HL-60 (cell line): ENCODE measurements around the gene CPD.
"Not testable (repeated sequence)": the region's sequence is repeated elsewhere in the genome, so short reads cannot be mapped to it uniquely, and the experiment has no call there.

ENCODE experiments used
- DNase-seq, 2 experiments: peaks; one replicate each; pipeline ENCODE4 v3.0.0-alpha.2; 2010 to 2020; ENCODE audit warnings: low read depth in 1 of 2, low spot score in 1 of 2
- H3K27ac ChIP-seq: fragments of 250-450 bp; sonication (Bioruptor Pico); replicated peaks from 2 replicates; pipeline ENCODE4 v1.5.1; 2020; ENCODE audit warnings: mild to moderate bottlenecking, moderate library complexity
- H3K27me3 ChIP-seq: fragments of 250-450 bp; sonication (Bioruptor Pico); 2 replicates; pipeline ENCODE4 v1.5.1; 2021; ENCODE audit warnings: mild to moderate bottlenecking, moderate library complexity; ENCODE audit not compliant: insufficient read depth, poor library complexity, severe bottlenecking
- H3K4me3 ChIP-seq: replicated peaks from 2 replicates; pipeline ENCODE4 v1.5.1; 2011; ENCODE audit warnings: mild to moderate bottlenecking, control low read depth, low read length; ENCODE audit not compliant: insufficient read depth
- GABPA ChIP-seq: IDR thresholded peaks from 2 replicates; pipeline ENCODE4 v1.6.1; 2012; ENCODE audit warnings: low read depth
- POLR2AphosphoS5 ChIP-seq: IDR thresholded peaks from 2 replicates; pipeline ENCODE4 v1.6.1; 2012; ENCODE audit warnings: low read depth
- SPI1 ChIP-seq: IDR thresholded peaks from 2 replicates; pipeline ENCODE4 v1.6.1; 2012; ENCODE audit warnings: low read depth, mild to moderate bottlenecking, borderline replicate concordance
- TF ChIP-seq, protein P1 (sequence below): IDR thresholded peaks from one replicate; pipeline ENCODE4 v1.5.1; 2011; ENCODE audit warnings: low read length, control low read depth, inconsistent platforms; ENCODE audit not compliant: insufficient read depth
- TF ChIP-seq, protein P2 (sequence below): IDR thresholded peaks from 2 replicates; pipeline ENCODE4 v1.6.1; 2012; ENCODE audit warnings: low read depth; ENCODE audit not compliant: insufficient replicate concordance

Gene CPD

DNA sequence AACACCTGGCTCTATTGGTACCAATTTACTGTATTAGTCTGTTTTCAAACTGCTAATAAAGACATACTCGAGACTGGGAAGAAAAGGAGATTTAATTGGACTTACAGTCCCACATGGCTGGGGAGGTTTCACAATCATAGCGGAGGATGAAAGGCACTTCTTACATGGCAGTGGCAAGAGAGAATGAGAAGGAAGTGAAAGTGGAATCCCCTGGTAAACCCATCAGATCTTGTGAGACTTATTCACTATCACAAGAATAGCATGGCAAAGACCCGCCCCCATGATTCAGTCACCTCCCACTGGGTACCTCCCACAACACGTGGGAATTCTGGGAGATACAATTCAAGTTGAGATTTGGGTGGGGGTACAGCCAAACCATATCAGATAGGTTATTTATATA lies 75.9 kb downstream of the CPD start:
- no peak overlapping the region for H3K27ac ChIP-seq
- DNase-seq: peak; percentile 7 to 61
- no peaks in the 10 kb centered on the region for H3K27me3 ChIP-seq
- H3K4me3 ChIP-seq: no peak overlapping the region
- TF ChIP-seq, protein P1, sequence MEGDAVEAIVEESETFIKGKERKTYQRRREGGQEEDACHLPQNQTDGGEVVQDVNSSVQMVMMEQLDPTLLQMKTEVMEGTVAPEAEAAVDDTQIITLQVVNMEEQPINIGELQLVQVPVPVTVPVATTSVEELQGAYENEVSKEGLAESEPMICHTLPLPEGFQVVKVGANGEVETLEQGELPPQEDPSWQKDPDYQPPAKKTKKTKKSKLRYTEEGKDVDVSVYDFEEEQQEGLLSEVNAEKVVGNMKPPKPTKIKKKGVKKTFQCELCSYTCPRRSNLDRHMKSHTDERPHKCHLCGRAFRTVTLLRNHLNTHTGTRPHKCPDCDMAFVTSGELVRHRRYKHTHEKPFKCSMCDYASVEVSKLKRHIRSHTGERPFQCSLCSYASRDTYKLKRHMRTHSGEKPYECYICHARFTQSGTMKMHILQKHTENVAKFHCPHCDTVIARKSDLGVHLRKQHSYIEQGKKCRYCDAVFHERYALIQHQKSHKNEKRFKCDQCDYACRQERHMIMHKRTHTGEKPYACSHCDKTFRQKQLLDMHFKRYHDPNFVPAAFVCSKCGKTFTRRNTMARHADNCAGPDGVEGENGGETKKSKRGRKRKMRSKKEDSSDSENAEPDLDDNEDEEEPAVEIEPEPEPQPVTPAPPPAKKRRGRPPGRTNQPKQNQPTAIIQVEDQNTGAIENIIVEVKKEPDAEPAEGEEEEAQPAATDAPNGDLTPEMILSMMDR: no peak
- TF ChIP-seq, protein P2, sequence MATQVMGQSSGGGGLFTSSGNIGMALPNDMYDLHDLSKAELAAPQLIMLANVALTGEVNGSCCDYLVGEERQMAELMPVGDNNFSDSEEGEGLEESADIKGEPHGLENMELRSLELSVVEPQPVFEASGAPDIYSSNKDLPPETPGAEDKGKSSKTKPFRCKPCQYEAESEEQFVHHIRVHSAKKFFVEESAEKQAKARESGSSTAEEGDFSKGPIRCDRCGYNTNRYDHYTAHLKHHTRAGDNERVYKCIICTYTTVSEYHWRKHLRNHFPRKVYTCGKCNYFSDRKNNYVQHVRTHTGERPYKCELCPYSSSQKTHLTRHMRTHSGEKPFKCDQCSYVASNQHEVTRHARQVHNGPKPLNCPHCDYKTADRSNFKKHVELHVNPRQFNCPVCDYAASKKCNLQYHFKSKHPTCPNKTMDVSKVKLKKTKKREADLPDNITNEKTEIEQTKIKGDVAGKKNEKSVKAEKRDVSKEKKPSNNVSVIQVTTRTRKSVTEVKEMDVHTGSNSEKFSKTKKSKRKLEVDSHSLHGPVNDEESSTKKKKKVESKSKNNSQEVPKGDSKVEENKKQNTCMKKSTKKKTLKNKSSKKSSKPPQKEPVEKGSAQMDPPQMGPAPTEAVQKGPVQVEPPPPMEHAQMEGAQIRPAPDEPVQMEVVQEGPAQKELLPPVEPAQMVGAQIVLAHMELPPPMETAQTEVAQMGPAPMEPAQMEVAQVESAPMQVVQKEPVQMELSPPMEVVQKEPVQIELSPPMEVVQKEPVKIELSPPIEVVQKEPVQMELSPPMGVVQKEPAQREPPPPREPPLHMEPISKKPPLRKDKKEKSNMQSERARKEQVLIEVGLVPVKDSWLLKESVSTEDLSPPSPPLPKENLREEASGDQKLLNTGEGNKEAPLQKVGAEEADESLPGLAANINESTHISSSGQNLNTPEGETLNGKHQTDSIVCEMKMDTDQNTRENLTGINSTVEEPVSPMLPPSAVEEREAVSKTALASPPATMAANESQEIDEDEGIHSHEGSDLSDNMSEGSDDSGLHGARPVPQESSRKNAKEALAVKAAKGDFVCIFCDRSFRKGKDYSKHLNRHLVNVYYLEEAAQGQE: no peak
- TF ChIP-seq POLR2AphosphoS5 (no peak), GABPA (no peak), SPI1 (no peak)

DNA sequence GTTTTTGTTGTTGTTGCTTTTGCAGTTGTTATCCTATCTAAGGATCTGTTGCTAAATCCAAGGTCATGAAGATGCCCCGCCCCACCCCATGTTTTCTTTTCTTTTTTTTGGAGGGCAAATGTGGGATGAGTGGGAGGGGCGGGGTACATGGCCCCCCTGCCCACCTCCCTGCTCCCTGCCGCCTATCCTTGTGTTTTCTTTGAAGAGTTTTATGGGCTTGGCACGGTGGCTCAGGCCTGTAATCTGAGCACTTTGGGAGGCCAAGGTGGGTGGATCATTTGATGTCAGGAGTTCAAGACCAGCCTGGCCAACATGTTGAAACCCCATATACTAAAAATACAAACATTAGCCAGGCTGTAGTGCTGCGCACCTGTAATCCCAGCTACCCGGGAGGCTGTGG lies 79.6 kb downstream of the CPD start:
- H3K27ac ChIP-seq: no peak overlapping the region
- DNase-seq: no peak
- TF ChIP-seq, protein P1: no peak
- TF ChIP-seq SPI1 (no peak), POLR2AphosphoS5 (no peak), GABPA (no peak)
- TF ChIP-seq, protein P2: no peak

DNA sequence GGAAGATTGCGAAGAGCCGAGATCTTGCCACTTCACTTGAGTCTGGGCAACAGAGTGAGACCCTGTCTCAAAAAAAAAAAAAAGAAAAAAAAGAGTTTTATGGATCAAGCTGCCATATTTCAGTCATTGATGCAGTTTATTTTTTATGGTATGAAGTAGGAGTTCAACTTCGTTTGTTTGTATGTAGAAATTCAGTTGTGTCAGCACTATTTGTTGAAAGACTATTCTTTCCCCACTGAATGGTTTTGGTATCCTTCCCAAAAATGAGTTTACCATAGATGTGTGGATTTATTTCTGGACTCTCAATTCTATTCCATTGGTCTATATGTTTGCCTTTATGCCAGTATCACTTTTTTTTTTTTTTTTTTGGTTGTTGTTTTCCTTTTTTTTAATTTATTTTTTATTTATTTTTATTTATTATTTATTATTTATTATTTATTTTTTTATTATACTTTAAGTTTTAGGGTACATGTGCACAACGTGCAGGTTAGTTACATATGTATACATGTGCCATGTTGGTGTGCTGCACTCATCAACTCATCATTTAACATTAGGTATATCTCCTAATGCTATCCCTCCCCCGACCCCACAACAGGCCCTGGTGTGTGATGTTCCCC lies 80.2 kb downstream of the CPD start:
- H3K4me3 ChIP-seq, H3K27me3 ChIP-seq, H3K27ac ChIP-seq, DNase-seq: not testable (repeated sequence)

More for the DNA sequence above, 79.6 kb downstream of the CPD start:
- Histone ChIP-seq H3K27me3 (no peaks in the 10 kb centered on the region), H3K4me3 (no peak overlapping the region)

DNA sequence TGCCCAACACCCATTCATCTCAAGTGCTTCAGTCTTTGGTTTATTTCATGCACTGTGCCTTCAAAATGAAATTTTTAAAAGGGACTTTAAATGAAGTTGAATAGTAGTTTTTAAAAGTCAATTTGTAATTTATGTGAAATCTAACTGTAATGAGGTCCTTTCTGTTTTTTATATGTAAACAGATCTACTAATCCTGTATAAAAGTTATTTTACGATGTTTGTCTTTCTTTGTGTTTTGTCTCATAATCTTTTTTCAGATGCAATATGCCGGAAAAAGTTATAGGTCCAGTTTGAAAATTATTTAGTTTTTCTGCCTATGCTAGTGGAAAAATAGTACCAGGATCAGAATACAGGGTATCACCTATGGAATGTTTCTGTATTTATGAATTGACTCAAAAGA lies 89.7 kb downstream of the CPD start:
- no peak for TF ChIP-seq GABPA
- TF ChIP-seq, protein P1: no peak
- no peak overlapping the region for H3K27ac ChIP-seq
- no peak for DNase-seq
- no peak overlapping the region for H3K4me3 ChIP-seq
- H3K27me3 ChIP-seq: no peaks in the 10 kb centered on the region
